Endodermal cell (in vitro differentiated cells): ENCODE results near the gene CLEC16A. TPM values are rescaled to one million over a fixed set of nuclear protein-coding genes. Genes with fewer than 3 reads are reported as not detected.

ENCODE experiments used
- DNase-seq: peaks from one replicate; pipeline ENCODE4 v3.0.0-alpha.2; 2017
- H3K27ac ChIP-seq: 2 replicates; pipeline ENCODE4 v1.5.1; 2013; ENCODE audit warnings: mild to moderate bottlenecking, low read depth, low read length, moderate library complexity
- H3K27me3 ChIP-seq: 2 replicates; pipeline ENCODE4 v1.6.1; 2013; ENCODE audit warnings: mild to moderate bottlenecking, low read length, moderate library complexity; ENCODE audit not compliant: insufficient read depth, control insufficient read depth, poor library complexity, severe bottlenecking
- H3K36me3 ChIP-seq: 2 replicates; pipeline ENCODE4 v1.7.0; 2013; ENCODE audit warnings: mild to moderate bottlenecking, low read length, moderate library complexity; ENCODE audit not compliant: control insufficient read depth, insufficient read depth
- H3K4me1 ChIP-seq: one replicate; pipeline ENCODE4 v1.7.0; 2013; ENCODE audit warnings: low read length; ENCODE audit not compliant: control insufficient read depth, insufficient read depth
- H3K4me3 ChIP-seq: 2 replicates; pipeline ENCODE4 v1.5.1; 2013; ENCODE audit warnings: mild to moderate bottlenecking, low read length, moderate library complexity
- H3K9ac ChIP-seq: 2 replicates; pipeline ENCODE4 v1.6.1; 2013; ENCODE audit warnings: mild to moderate bottlenecking, low read length, moderate library complexity; ENCODE audit not compliant: poor library complexity, severe bottlenecking; ENCODE audit errors: extremely low read depth
- H3K9me3 ChIP-seq: 2 replicates; pipeline ENCODE4 v1.6.1; 2013; ENCODE audit warnings: mild to moderate bottlenecking, low read length, moderate library complexity; ENCODE audit not compliant: control insufficient read depth
- H3K27ac Mint-ChIP-seq: 2 replicates; pipeline ENCODE4 v1.8.0; 2020; ENCODE audit warnings: mixed read lengths
- H3K27me3 Mint-ChIP-seq: 2 replicates; pipeline ENCODE4 v1.8.0; 2021; ENCODE audit warnings: mild to moderate bottlenecking, mixed read lengths; ENCODE audit not compliant: insufficient read depth
- H3K36me3 Mint-ChIP-seq: 2 replicates; pipeline ENCODE4 v1.8.0; 2020; ENCODE audit warnings: low read depth, mixed read lengths
- H3K4me1 Mint-ChIP-seq: 2 replicates; pipeline ENCODE4 v1.8.0; 2020; ENCODE audit warnings: mixed read lengths
- H3K4me3 Mint-ChIP-seq: 2 replicates; pipeline ENCODE4 v1.8.0; 2020; ENCODE audit warnings: mild to moderate bottlenecking, moderate library complexity, mixed read lengths
- H3K9me3 Mint-ChIP-seq: 2 replicates; pipeline ENCODE4 v1.8.0; 2020; ENCODE audit warnings: mild to moderate bottlenecking, mixed read lengths
- CTCF ChIP-seq: fragments of 200-600 bp; sonication (generic); conservative IDR thresholded peaks from 2 replicates; pipeline ENCODE4 v1.5.0; 2021; ENCODE audit warnings: antibody characterized with exemption, mild to moderate bottlenecking
- WGBS, 2 experiments: methylation state at CpG; one replicate each; pipeline versions ENCODE4 v1.1.5 to v1.1.7; 2013; ENCODE audit warnings: missing lambda C conversion rate in 2 of 2, mixed read lengths in 1 of 2; ENCODE audit not compliant: insufficient coverage in 1 of 2, insufficient read length in 1 of 2; 5-methylcytosine and 5-hydroxymethylcytosine counted together
- total RNA-seq, 2 donors: library from RNA; stranded (reverse); fragmentation: NEBNext Ultra II Directional in 1 of 2; extraction: Animal tissue kit (Norgen Biotek cat#: 25700) in 1 of 2; gene quantifications; 2 replicates in 1 of 2; 3 replicates in 1 of 2; pipeline ENCODE4 v1.2.1, GENCODE V29; 2021

CLEC16A gene
- total RNA-seq, 2 donors from 2014 or later = 19.5 to 28.3 TPM

DNA sequence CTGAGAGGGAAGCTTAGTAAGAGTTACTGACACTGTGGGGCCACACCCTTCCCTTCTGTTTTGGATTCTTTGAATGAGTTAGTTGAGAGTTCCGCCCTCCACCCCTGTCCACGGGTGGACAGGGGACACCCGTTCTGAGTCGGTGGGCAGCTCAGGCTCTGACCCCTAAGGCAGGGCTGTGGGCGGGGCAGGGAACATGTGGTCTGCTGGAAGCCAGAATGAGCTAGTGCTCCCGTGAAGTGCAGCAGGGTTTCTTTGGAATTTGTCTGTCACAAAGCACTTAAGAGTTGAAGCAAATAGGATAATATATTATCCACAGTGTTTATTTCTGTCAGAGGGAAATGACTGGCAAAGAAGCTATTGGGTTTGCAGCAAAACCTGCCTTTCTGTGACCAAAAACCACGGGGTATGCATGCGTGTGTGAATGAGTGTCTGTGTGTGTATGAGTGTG, 90.1 kb downstream of the CLEC16A start:
- H3K27ac ChIP-seq = no peak overlapping the region
- DNase-seq = no peak
- 92 to 95% methylated on average over 7 to 8 of the region's 8 CpGs for WGBS, 2 experiments

DNA sequence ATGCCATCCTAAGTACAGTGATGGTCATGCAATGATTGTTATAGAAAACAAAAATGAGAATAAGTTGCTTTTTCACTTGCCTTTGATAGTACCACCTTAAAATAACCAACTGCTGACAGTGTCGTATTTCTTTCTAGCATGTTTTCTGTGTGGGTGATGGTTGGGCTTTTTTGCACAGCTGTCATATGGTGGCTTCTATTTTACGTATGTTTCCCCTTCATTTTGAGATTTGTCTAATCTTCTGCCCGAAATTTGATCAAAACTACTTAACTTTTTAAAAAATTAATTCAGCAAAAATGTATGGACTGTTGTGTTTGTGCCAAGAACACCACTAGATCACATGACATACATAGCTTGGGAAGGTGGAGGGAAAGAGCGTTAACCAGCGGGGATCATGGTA, 90.7 kb downstream of the CLEC16A start:
- no peak for TF ChIP-seq CTCF
- 96% methylated on average over 5 of the region's 5 CpGs; no CpG with 5 or more reads in 1 of the 2 experiments for WGBS, 2 experiments
- Histone ChIP-seq H3K9ac (no peak overlapping the region), H3K27me3 (no peaks in the 10 kb centered on the region), H3K27ac (no peak overlapping the region), H3K4me1 (peaks cover 15% of the 10 kb centered on the region), H3K4me3 (no peak overlapping the region), H3K36me3 (peaks cover 43% of the 10 kb centered on the region), H3K9me3 (no peaks in the 10 kb centered on the region)
- DNase-seq = no peak
- no peak overlapping the region for H3K27ac Mint-ChIP-seq
- H3K36me3 Mint-ChIP-seq = peaks cover 41% of the 10 kb centered on the region
- H3K4me3 Mint-ChIP-seq = no peak overlapping the region
- no peaks in the 10 kb centered on the region for H3K27me3 Mint-ChIP-seq
- peaks cover 35% of the 10 kb centered on the region for H3K4me1 Mint-ChIP-seq
- H3K9me3 Mint-ChIP-seq = no peaks in the 10 kb centered on the region

More for the DNA sequence above, 90.1 kb downstream of the CLEC16A start:
- Mint-ChIP-seq H3K27me3 (no peaks in the 10 kb centered on the region), H3K4me3 (no peak overlapping the region), H3K36me3 (peaks cover 42% of the 10 kb centered on the region), H3K4me1 (peaks cover 35% of the 10 kb centered on the region), H3K27ac (no peak overlapping the region), H3K9me3 (peaks cover under 1% of the 10 kb centered on the region)
- no peaks in the 10 kb centered on the region for H3K27me3 ChIP-seq
- H3K9me3 ChIP-seq = no peaks in the 10 kb centered on the region
- peaks cover 15% of the 10 kb centered on the region for H3K4me1 ChIP-seq
- no peak overlapping the region for H3K9ac ChIP-seq
- peaks cover 49% of the 10 kb centered on the region for H3K36me3 ChIP-seq
- TF ChIP-seq CTCF = no peak
- no peak overlapping the region for H3K4me3 ChIP-seq

- no peak overlapping the region for H3K27ac ChIP-seq
- 91 to 100% methylated on average over 1 to 6 of the region's 6 CpGs for WGBS, 2 experiments
Measured at GRCh38 chr16:11036040-11036439, 91.7 kb downstream of the CLEC16A start.

More at GRCh38 chr16:11036040-11036439, 91.7 kb downstream of the CLEC16A start:
- Histone ChIP-seq H3K27me3 (no peaks in the 10 kb centered on the region), H3K36me3 (peaks cover 36% of the 10 kb centered on the region), H3K4me1 (peaks cover 15% of the 10 kb centered on the region), H3K4me3 (no peak overlapping the region), H3K9ac (no peak overlapping the region), H3K9me3 (no peaks in the 10 kb centered on the region)
- peaks cover 35% of the 10 kb centered on the region for H3K4me1 Mint-ChIP-seq
- peaks cover 34% of the 10 kb centered on the region for H3K36me3 Mint-ChIP-seq
- no peak overlapping the region for H3K4me3 Mint-ChIP-seq
- no peaks in the 10 kb centered on the region for H3K9me3 Mint-ChIP-seq
- DNase-seq = no peak
- H3K27me3 Mint-ChIP-seq = no peaks in the 10 kb centered on the region
- TF ChIP-seq CTCF = no peak
- no peak overlapping the region for H3K27ac Mint-ChIP-seq
